ENCODE measurements around the gene WDR4. TPM values are rescaled to one million over a fixed set of nuclear protein-coding genes. Genes with fewer than 3 reads are reported as not detected.

Gene WDR4
- total and polyA plus RNA-seq, 2 of the 13 experiments (the other 11 are each of a cell fraction or from before 2014, with no cell fraction given): 11.3 to 14.4 TPM

DNA sequence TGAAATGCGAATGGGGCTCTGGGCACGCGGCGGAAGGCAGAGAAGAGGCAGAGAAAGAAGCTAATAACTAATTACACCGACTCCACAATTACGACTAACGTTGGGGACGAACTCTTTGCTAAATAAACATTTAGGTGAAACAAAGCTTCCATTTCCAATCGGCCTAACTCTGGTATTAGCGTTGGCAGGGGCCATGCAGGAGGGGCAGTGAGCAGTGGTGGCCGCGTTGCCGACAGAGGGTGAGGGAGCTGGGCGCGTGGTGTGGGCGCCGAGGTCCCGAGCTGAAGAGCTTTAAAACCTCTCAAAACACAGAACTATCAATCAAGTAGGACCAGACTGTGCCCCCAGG lies 13.2 kb upstream of the WDR4 start (continued):
- TF ChIP-seq ZBTB38 (CRISPR knock-in tag; IDR thresholded peaks at IDR 0.05): peak; percentile 6; the same call in 1 of the 2 replicates
- no peak for TF ChIP-seq TAF1 (CRISPR knock-in tag; IDR thresholded peaks at IDR 0.05)
- TF ChIP-seq ZNF431 (CRISPR knock-in tag; IDR thresholded peaks at IDR 0.05; ENCODE audit: borderline replicate concordance, low read depth): no peak
- TF ChIP-seq CREM (IDR thresholded peaks at IDR 0.05): no peak; the same call in 1 of the 2 replicates
- no peak for TF ChIP-seq CREM (CRISPR knock-in tag; IDR thresholded peaks at IDR 0.05)
- no peak for TF ChIP-seq ATF7 (IDR thresholded peaks at IDR 0.05)
- no peak for TF ChIP-seq ATF7 (CRISPR knock-in tag; IDR thresholded peaks at IDR 0.05)
- peak; percentile 5; the same call in 1 of the 2 replicates for TF ChIP-seq ZNF124 (CRISPR knock-in tag; IDR thresholded peaks at IDR 0.05)
- 0 out of 2 replicates have a peak, but pooled peaks have one; percentile 48 for TF ChIP-seq NFE2L1 (CRISPR knock-in tag; IDR thresholded peaks at IDR 0.05; ENCODE audit: borderline replicate concordance)
- TF ChIP-seq ZNF703 (CRISPR knock-in tag; IDR thresholded peaks at IDR 0.05; ENCODE audit: borderline replicate concordance): no peak
- TF ChIP-seq SMC3 (IDR thresholded peaks at IDR 0.05; ENCODE audit: low read length): no peak
- TF ChIP-seq, protein P1, sequence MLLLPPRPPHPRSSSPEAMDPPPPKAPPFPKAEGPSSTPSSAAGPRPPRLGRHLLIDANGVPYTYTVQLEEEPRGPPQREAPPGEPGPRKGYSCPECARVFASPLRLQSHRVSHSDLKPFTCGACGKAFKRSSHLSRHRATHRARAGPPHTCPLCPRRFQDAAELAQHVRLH (CRISPR knock-in tag; IDR thresholded peaks at IDR 0.05; ENCODE audit: borderline replicate concordance, low read depth): no peak
- no peak for TF ChIP-seq SP1 (IDR thresholded peaks at IDR 0.05)
- no peak for TF ChIP-seq SP1 (CRISPR knock-in tag; IDR thresholded peaks at IDR 0.05)
- no peak for TF ChIP-seq ZSCAN29 (CRISPR knock-in tag; conservative IDR thresholded peaks at IDR 0.05)
- TF ChIP-seq ZNF512B (CRISPR knock-in tag; IDR thresholded peaks at IDR 0.05; ENCODE audit: borderline replicate concordance): 0 out of 2 replicates have a peak, but pooled peaks have one; percentile 6
- no peak for TF ChIP-seq DMAP1 (CRISPR knock-in tag; IDR thresholded peaks at IDR 0.05)
- no peak for TF ChIP-seq HNF1A (IDR thresholded peaks at IDR 0.05; ENCODE audit: low read depth)
- no peak for TF ChIP-seq HNF1A (CRISPR knock-in tag; IDR thresholded peaks at IDR 0.05; ENCODE audit: borderline replicate concordance)
- TF ChIP-seq TEAD2 (CRISPR knock-in tag; IDR thresholded peaks at IDR 0.05): no peak
- no peak for TF ChIP-seq HMG20A (CRISPR knock-in tag; IDR thresholded peaks at IDR 0.05; ENCODE audit: borderline replicate concordance)
- TF ChIP-seq SRY (CRISPR knock-in tag; IDR thresholded peaks at IDR 0.05): no peak; the same call in 1 of the 2 replicates
- TF ChIP-seq MEF2D (CRISPR knock-in tag; IDR thresholded peaks at IDR 0.05): 0 out of 2 replicates have a peak, but pooled peaks have one; percentile 31
- TF ChIP-seq ZBTB21 (CRISPR knock-in tag; IDR thresholded peaks at IDR 0.05): no peak
- TF ChIP-seq ZNF33B (CRISPR knock-in tag; IDR thresholded peaks at IDR 0.05): 0 out of 2 replicates have a peak, but pooled peaks have one; percentile 87
- TF ChIP-seq AGO1 (IDR thresholded peaks at IDR 0.05; ENCODE audit: low read depth, low read length, poor library complexity, severe bottlenecking): no peak
- no peak for TF ChIP-seq ZNF644 (CRISPR knock-in tag; IDR thresholded peaks at IDR 0.05; ENCODE audit: low read depth)
- TF ChIP-seq FOXK1 (CRISPR knock-in tag; IDR thresholded peaks at IDR 0.05; ENCODE audit: borderline replicate concordance, low read depth): no peak

All from HepG2 (cell line).